Esophagus muscularis mucosa (tissue), 4 donors: ENCODE measurements around the gene GHRL.

Experiments used
- CTCF ChIP-seq, 3 experiments: fragments of 200-600 bp in 2 of 3; fragments of 450-650 bp in 1 of 3; sonication (generic) in 2 of 3; IDR thresholded peaks; one replicate each; pipeline ENCODE4 v1.5.1; 2017 to 2019; ENCODE audit warnings: antibody characterized with exemption in 3 of 3, mild to moderate bottlenecking in 2 of 3, moderate library complexity in 1 of 3
- EP300 ChIP-seq: sonication (generic); formaldehyde crosslinking; IDR thresholded peaks from one replicate; pipeline ENCODE4 v1.6.1; 2017; ENCODE audit warnings: antibody characterized with exemption
- POLR2A ChIP-seq: fragments of 450-650 bp; IDR thresholded peaks from one replicate; pipeline ENCODE4 v1.6.1; 2017; ENCODE audit warnings: antibody characterized with exemption, moderate library complexity, mild to moderate bottlenecking, low read depth
- POLR2AphosphoS5 ChIP-seq, 2 donors: sonication (generic); formaldehyde crosslinking; IDR thresholded peaks; one replicate each; pipeline ENCODE4 v1.6.1; 2017; ENCODE audit warnings: antibody characterized with exemption in 2 of 2

DNA sequence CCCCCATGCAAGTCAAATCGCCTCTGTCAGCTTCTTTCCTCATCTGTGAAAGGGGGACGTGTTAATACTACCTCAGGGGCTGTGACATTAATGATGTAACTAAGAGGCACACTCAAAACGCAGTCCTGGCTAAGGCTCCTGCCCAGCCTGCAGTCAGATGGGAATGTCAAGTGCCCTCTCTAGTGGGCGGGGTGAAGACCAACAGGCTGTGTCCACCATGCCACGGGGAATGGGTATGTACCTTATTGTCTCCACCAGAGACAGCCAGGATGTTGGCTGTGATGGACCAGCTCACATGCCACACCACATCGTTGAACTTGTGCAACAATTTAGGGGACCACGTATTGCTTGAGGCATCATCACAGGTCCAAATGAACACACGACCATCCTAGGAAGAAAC, 11.0 kb upstream of the GHRL start:
- TF ChIP-seq CTCF (IDR thresholded peaks at IDR 0.05) (no peak), POLR2AphosphoS5 (IDR thresholded peaks at IDR 0.05) (no peak), POLR2A (no peak), EP300 (no peak)
